Hepatic stellate cell (primary cell): ENCODE data around the gene ANKRD53.
A peak's percentile ranks its signal among the peaks of the same experiment; 100 is the strongest.

Experiments
- DNase-seq: peaks from one replicate; pipeline ENCODE4 v3.0.0; 2011; ENCODE audit warnings: low spot score

Gene ANKRD53

GRCh38 chr2:70943205-70943871 lies 35.1 kb upstream of the ANKRD53 start:
- DNase-seq, result no peak

GRCh38 chr2:70944111-70944690 lies 34.2 kb upstream of the ANKRD53 start:
- DNase-seq, result no peak

DNA sequence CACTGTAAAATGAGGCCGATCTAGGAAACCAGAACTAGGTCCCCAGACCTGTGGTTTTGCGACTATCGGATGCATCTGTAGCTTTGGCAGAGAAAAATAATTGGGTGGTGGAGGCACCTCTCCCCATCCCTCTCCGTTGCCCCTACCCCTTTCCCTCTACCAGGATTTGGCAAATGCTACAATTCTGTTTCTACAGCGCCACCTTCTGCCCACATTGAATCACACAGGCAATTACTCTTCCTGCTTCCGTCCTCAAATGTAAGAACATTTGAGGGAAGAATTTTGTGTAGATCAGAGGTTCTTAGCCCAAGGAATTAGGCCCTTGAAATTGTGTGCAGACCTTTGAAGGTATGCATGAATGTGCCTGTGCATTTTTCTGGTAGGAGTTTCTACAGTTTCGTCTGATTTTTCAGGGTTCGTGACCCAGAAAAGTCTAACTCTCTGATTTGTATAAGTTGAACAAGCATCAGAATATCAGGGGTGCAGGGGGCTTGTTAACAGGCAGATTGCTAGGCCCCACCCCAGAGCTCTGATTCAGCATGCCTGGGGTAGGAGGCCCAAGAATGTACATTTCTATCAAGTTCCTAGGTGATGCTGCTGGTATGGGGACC lies 31.5 kb upstream of the ANKRD53 start:
- DNase-seq, result peak; percentile 58

DNA sequence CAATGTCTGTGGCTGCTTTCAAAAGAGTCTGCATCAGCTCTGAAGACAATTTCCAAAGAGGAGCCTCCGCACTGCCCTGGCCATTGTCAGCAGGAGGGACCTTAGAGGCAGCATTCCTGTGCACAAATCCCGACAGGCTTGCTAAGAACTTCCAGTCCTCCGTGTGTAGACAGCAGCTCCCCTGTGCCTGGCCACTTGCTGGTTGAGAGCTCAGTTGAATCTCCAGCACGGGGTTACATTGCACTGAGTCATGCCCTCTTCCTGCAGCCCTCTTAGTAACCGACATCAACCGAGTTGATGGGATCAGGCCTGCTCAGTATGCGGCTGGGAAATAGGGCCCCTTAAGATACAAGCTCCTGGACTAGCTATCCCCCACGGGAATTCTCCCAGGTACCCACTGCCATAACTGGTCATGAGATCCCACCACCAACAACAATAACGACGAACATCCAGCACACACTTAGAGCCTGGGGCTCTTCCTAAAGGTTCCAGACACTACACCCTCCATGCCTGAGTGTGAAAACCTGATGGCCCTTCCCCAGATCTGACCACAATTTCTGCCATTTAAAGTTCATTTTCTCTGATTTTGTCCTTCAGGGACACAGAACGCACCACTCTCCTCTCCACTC lies 30.8 kb upstream of the ANKRD53 start:
- DNase-seq, result peak; percentile 64

GRCh38 chr2:70948337-70949003 lies 30.0 kb upstream of the ANKRD53 start:
- peak; percentile 82 for DNase-seq

DNA sequence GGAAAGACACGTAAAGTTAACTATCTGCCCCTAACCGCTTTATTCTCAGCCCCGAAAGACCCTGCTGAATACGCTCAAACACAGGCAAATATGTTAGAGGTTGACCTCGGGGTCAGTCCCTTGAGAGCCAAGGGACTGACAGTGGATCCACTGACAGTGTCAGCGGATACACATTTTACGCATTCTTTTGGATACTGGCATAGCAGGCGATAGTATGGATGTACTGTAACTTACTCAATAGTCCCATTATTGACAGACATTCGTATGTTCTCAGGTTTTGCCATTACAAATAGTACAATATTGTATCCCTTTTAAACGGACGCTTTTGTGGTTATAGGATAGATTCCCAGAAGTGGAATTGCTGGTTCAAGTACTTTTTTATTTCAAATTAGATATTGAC lies 29.3 kb upstream of the ANKRD53 start:
- no peak for DNase-seq

DNA sequence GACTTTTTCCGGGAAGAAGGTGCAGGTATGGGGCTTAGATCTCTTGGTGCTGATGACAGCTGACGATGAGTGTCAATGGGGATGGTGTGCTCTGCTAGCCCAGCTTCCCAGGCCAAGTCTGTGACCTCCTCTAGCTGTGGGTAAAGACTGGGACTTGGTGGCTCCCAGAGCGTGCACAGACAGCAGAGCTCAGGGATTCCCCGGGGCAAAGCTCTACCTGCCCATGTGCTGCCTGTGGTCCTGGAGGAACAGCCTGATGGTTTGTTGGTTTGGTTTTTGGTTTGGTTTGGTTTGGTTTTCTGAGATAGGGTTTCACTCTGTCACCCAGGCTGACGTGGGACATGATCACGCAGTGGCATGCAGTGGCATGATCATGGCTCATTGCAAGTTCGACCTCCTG lies 23.5 kb upstream of the ANKRD53 start:
- no peak for DNase-seq

- DNase-seq, result no peak
Observed at GRCh38 chr2:70956141-70956540, 22.3 kb upstream of the ANKRD53 start.

DNA sequence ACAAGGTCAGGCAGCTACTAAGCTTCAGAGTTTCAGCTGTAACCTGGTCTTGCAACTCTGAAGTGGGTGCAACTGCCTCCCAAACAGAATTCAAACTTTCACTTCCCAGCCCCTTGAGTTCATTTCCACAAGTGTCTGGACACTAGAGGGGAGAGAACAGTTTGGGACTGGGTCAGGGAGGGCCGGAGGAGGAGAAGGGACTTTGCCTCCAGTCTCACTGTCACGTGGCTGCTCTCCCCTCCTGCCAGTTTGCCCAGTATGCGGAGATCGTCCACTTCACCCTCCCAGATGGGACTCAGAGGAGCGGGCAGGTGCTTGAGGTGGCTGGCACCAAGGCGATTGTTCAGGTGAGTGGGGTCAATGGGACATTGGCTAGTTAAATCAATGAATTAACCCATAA lies 20.6 kb upstream of the ANKRD53 start:
- no peak for DNase-seq

GRCh38 chr2:70958759-70959158 lies 19.7 kb upstream of the ANKRD53 start:
- no peak for DNase-seq

DNA sequence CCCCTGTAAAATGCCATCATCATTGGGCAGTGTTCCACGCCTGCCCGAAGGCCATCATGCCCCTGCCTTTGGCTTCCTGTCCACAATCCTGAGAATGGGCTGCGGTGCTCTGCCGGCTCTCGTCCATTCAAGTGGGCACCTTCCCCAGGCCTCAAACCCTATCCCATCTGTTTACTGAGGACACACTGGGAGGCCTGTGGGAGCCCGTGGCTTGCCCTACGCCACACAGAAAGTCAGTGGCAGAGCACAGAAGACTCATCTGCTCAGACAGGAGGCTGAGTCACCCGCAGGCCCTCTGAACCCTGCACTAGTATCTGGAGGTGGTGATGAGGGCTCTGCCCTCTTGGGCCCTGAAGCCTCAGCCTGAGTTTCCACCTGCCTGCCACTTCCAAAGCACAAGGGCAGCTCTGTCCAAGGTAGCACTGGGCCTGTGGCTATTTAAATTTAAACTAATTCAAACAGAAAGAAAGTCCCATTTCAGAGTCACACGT lies 19.1 kb upstream of the ANKRD53 start:
- DNase-seq, result no peak

DNA sequence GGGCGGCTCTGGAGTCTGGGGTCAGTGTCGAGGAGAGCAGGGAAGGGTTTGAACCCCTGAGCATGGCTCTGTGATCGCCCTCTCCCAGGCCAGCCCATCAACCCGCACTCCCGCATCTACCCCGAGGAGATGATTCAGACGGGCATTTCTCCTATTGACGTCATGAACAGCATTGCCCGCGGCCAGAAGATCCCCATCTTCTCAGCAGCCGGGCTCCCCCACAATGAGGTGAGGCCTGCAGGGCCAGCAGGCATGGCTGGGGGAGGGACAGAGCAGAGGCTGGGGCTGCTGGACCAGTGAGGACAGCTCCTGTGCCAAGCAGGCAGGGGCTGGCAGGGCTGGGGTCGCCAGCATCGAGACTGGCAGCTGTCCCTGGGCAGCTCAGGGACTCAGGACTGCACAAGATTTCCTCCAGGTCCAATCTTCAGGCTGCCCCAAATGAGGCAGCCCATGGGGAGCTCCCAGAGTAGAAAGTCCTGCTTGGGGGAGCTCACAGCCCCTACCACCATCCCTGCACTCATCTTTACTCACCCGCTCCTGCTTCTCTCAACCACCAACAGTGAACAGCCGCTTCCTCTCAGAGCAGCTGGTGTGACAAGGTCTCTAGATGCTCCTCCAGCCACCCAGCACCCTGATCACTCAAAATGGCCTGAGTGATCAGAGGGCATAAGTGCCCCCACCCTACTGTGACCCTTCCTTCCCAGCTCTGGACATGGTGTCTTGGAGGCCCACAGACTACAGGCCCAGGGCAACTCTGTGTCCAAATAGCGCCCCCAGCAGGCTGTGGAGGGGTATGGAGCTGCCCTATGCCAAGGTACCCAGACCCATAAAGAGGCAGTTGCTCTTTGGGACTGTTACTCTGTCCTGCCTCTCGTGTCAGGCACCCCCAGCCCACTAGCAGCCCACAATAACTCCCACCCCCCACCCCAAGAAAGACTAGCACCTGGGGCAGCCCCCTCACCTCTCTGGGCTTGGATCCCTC lies 18.3 kb upstream of the ANKRD53 start:
- DNase-seq, result no peak

DNA sequence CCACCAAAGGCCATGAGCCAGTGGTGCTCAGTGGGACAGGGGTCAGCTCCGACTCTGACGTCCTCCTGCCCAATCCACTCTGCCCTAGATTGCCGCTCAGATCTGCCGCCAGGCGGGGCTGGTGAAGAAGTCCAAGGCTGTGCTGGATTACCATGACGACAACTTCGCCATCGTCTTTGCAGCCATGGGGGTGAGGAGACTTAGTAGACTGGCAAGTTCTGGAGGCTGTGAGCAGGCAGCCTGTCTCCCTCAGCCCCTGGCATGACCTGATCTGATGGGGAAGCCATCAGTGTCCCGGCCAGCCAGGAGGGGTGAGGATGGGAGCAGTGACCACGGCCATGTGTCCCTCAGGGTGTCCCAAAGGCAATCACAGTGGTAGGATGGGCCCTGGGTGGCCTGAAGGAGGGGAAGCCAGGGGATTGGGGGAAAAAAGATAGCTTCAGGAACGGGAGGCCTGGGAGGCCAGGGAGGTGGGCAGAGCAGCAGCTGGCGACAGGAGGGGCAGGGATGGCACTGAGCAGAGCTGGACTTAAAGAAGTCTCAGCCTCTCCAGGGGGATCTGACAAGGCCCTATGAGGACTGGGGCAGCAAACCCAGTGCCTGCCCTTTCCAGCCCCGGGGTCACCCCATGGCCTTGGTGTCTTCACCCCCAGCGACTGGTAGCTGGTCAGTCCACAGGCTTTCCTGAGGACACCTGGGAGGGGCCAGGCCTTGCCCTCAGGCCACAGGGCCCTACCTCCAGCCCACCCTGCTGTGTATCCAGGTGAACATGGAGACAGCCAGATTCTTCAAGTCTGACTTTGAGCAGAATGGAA lies 17.4 kb upstream of the ANKRD53 start:
- DNase-seq, result no peak

- no peak for DNase-seq
Observed at GRCh38 chr2:70961648-70961994, 16.8 kb upstream of the ANKRD53 start.

GRCh38 chr2:70962211-70962884 lies 16.1 kb upstream of the ANKRD53 start:
- no peak for DNase-seq

GRCh38 chr2:70962885-70963878 lies 15.2 kb upstream of the ANKRD53 start:
- no peak for DNase-seq

DNA sequence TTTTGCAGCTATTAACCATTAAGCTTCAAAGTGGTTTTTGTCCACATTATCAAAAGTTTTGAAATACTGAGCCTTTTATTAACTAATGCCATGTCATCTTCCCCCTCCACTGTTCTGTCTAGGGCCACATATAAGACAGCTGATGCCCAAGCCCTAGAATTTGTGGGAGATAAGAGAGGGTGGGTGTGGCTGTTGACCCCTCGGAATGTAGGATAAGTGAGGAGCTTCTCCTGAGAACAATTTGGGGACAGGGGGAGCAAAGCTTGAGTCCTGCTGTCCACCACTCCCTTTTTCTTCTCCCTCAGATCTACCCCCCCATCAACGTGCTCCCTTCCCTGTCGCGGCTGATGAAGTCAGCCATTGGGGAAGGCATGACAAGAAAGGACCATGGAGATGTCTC lies 14.3 kb upstream of the ANKRD53 start:
- DNase-seq, result no peak

- peak; percentile 73 for DNase-seq
Observed at GRCh38 chr2:70964596-70965386, 13.6 kb upstream of the ANKRD53 start.
